Measurements from ENCODE around the gene MAS1L.

GRCh38 chr6:29461021-29461814, 26.5 kb downstream of the MAS1L start:
- TF ChIP-seq SIN3A (IDR thresholded peaks at IDR 0.05; ENCODE audit: borderline replicate concordance, insufficient read depth, low read length): no peak
- no peak for TF ChIP-seq TAF1 (IDR thresholded peaks at IDR 0.05; ENCODE audit: borderline replicate concordance, insufficient read depth, low read length)
- no peak for TF ChIP-seq FOXP2 (optimal IDR thresholded peaks at IDR 0.05; ENCODE audit: borderline replicate concordance, extremely low read depth, extremely low read length, insufficient read depth)

All from PFSK-1 (cell line).